Adrenal gland (tissue), 5 donors: ENCODE results near the gene HOXA5.

Experiments used
- POLR2A ChIP-seq, 2 donors: fragments of 450-650 bp; IDR thresholded peaks; one replicate each; pipeline ENCODE4 v1.6.1; 2017; ENCODE audit warnings: antibody characterized with exemption in 2 of 2, mild to moderate bottlenecking in 2 of 2, moderate library complexity in 1 of 2
- TF ChIP-seq, protein P1 (sequence below), 6 experiments: fragments of 450-650 bp in 4 of 6; fragments of 200-600 bp in 2 of 6; sonication (generic) in 1 of 6; IDR thresholded peaks; 1 replicate in 5 of 6; 2 replicates in 1 of 6; pipeline versions ENCODE4 v1.5.1 to v1.8.0; 2016 to 2021; ENCODE audit warnings: antibody characterized with exemption in 6 of 6, mild to moderate bottlenecking in 2 of 6, moderate library complexity in 1 of 6
- donor health status: DM: no; HTN: no; CAD: no.

- TF ChIP-seq, protein P1, sequence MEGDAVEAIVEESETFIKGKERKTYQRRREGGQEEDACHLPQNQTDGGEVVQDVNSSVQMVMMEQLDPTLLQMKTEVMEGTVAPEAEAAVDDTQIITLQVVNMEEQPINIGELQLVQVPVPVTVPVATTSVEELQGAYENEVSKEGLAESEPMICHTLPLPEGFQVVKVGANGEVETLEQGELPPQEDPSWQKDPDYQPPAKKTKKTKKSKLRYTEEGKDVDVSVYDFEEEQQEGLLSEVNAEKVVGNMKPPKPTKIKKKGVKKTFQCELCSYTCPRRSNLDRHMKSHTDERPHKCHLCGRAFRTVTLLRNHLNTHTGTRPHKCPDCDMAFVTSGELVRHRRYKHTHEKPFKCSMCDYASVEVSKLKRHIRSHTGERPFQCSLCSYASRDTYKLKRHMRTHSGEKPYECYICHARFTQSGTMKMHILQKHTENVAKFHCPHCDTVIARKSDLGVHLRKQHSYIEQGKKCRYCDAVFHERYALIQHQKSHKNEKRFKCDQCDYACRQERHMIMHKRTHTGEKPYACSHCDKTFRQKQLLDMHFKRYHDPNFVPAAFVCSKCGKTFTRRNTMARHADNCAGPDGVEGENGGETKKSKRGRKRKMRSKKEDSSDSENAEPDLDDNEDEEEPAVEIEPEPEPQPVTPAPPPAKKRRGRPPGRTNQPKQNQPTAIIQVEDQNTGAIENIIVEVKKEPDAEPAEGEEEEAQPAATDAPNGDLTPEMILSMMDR (IDR thresholded peaks at IDR 0.05) = no peak
- TF ChIP-seq POLR2A (IDR thresholded peaks at IDR 0.05) = no peak
Measured at GRCh38 chr7:27107391-27108381, 35.8 kb downstream of the HOXA5 start.
